ENCODE data around the gene C1QTNF6.
"Not testable (repeated sequence)": the region's sequence is repeated elsewhere in the genome, so short reads cannot be mapped to it uniquely, and the experiment has no call there.

The C1QTNF6 gene

GRCh38 chr22:37175414-37176281 is 12.4 kb downstream of the C1QTNF6 start:
- DNase-seq = no peak

GRCh38 chr22:37174964-37175363 is 13.1 kb downstream of the C1QTNF6 start:
- no peak for DNase-seq

DNA sequence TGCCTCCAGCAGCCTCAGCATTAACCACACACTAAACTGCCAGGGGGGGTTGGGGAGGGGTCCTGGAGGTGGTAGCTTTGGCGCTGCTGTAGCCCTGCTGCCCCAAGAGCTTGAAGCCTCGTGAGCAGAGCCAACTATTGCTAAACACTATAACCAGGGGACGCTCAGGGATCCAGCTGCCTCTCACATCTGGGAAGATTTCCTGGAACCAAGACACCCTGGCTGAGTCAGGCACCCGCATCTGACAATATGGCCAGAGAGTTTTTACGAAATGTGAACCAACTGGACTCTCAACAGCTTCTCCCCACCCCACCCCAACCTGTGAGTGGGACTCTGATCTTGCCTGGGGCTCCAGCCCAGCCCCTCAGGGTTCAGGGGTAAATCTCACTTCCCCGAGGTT is 14.3 kb downstream of the C1QTNF6 start:
- no peak for DNase-seq

DNA sequence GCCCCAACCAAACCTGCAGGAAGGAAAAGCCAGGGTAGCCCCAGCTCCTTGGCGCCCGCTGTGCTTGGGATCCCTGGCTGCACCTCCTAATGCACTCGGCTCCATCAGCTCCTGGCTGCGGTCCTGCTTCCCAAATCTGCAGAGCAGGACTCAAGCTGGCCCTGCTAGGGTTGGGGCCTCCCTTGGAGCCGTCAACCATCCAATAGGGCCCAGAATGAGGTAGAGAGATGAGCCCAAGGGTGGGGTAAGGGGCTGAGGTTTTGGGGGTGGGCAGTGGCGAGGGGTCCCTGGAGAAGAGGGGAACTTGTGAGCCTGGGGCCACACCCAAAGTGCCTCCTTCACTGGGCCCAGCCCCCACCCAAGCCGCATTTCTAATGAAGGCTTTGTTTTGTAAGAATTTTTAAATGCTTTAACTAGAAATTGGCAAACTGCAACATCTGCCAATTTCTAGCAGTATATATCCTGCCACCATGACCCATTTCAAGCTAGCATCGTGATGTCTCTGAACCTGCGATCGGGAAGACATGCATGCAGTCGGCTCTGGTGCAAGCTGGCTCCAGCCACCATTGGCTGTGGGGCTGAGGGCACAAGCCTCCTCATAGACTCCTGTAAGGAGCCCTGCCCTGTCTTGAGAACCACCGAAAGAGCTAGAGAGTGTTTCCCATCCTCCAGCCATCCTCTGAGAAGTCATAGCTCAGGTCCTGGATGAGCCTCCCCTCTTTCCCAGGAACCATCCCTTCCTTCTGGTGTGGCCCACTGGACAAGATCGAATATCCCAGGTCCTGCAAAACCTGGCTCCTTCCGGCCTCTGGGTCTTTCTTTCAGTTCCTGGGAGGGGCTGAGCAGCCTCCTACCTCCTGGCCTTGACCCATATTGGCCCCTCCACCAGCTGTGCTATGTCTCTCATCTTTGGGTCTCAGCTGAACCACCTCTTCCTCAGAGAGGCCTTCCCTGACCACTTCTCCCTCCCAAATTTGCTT is 15.5 kb downstream of the C1QTNF6 start:
- no peak for DNase-seq

GRCh38 chr22:37171662-37172061 is 16.4 kb downstream of the C1QTNF6 start:
- DNase-seq = no peak

DNA sequence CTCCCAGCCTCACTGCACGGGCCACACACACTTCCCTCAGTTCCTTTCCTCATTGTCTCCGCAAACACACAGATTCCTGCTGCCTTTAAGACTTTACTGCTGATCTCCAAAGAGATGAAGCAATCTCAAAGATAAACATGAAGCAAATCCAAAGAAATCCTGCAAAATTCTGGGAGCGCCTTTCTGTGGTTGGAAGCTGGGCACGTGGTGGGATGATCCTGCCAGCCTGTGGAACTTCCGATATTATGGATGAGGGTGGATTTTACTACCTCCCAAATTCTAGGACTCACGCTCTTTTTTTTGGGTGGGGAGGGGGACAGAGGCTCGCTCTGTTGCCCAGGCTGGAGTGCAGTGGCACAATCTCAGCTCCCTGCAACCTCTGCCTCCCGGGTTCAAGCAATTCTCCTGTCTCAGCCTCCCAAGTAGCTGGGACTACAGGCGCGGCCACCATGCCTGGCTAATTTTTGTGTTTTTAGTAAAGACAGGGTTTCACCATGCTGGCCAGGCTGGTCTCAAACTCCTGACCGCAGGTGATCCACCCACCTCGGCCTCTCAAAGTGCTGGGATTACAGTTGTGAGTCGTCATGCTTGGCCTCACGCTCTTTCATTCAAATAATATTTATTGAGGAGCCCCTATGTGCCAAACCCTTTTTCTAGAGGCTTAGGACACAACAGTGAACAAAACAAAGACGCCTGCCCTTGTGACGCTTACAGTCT is 17.2 kb downstream of the C1QTNF6 start:
- not testable (repeated sequence) for DNase-seq

DNA sequence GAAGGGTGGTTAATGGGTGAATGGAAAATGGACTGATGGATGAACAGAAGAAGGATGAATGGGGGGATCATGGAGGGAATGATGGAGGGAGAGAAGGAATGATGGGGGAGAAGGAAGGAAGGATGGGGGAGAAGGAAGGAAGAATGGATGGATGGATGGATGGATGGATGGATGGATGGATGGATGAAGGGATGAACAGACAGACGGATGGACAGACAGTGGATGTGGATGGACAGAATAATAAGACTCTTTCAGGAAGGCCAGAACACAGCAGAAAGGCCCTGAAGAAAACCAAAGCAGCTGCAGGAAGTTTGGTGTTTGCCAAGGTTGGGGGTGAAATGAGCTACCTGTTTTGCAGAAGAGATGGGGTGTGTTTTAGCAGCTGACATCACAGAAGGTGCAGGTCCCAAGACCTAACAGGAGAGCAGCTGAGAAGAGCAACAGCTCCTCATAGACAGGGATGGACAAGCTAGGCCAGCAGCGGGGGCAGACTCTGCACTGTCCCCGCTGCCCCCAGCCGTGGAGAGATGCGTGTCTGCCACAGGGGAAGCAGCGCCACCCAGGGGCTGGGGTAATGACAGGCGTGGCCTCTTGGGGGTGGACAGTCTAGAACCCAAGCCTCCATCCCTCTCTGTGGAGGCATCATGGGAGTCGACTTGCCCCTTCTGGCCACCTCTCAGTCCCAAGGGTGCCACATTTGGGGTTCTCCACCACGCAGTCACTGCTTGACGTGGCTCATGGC is 17.9 kb downstream of the C1QTNF6 start:
- no peak for DNase-seq

DNA sequence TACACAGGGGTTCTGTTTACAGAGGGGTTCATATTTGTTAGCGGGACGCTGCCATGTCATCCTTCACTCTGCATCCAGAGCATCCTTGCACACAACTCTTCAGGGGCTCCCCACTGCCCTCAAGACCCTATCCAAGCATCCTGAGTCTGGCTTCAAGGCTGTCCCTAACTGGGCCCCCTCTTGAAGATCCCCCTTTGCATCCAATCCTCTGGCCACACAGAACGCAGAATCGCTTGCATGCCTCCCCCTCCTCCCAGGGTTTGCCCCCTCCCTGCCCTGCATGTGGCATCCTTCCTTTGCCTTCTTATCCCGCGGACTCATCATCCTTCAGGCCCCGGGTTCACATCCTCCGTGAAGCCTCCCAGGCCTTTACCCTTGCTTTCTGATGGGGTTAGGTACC is 18.6 kb downstream of the C1QTNF6 start:
- DNase-seq = no peak

GRCh38 chr22:37167981-37168647 is 19.9 kb downstream of the C1QTNF6 start:
- no peak for DNase-seq

- DNase-seq = no peak
Measured at GRCh38 chr22:37167176-37167980, 20.7 kb downstream of the C1QTNF6 start.

DNA sequence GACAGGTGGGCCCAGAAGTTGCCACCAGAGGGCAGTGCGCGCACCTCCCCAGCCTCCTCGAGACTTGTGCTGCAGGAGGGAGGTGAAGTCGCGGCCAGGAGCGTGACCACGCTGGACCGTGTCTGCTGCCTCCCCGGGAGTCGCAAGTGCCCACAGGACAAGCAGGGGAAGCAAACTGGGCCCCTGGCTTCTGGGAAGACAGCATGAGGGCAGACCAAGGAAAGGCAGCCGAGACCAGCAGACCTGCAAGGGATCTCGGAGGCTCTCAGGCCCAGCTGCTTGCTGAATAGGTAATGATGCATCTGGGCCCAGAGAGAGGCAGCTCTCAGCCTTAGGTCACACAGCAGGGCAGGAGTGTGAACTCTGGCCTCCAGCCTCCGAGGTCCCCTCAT is 21.4 kb downstream of the C1QTNF6 start:
- peak; percentile 57 to 86 for DNase-seq

GRCh38 chr22:37165940-37166674 is 21.9 kb downstream of the C1QTNF6 start:
- DNase-seq = no peak

DNA sequence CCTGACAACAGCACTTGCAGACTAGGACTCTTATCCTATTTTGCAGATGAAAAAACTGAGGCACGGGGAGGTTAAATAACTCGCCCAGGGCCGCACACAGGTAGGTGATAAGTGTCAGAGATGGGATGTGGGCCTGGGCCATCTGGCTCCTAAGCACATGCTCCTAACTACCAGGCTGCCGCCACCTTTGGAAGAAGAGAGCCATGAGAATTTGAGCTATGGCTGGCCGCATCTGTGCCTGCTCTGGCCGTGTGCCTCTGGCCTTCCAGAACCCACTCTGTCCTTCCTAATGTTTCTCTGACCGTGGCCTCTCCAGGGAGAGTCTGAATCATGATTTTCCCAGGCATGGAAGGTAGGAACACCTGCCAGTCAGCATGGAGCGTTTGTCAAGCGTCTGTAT is 23.0 kb downstream of the C1QTNF6 start:
- DNase-seq = no peak

DNA sequence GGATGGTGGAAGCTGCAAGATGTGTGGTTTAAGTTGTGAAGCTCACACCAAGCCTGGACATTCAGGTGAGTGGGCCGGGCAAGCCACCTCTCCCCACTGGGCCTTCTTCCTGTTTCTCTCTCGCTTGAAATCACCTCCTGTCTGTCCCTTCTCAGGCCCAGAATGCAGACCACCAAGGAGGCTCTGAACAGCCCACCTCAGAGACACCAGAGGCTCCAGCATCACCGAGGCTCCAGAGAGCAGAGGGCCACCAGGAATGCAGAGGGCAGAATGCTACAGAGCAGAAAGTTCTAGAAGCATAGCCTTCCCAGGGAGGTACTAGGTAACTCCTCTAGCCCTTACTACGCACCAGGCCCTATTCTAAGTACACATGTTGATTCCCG is 23.6 kb downstream of the C1QTNF6 start:
- no peak for DNase-seq

GRCh38 chr22:37163575-37164504 is 24.2 kb downstream of the C1QTNF6 start:
- DNase-seq = no peak

- no peak for DNase-seq
Measured at GRCh38 chr22:37163096-37163489, 25.0 kb downstream of the C1QTNF6 start.

- DNase-seq = no peak
Measured at GRCh38 chr22:37162221-37163095, 25.6 kb downstream of the C1QTNF6 start.

GRCh38 chr22:37161443-37161842 is 26.6 kb downstream of the C1QTNF6 start:
- DNase-seq = no peak
